Activated naive CD8-positive, alpha-beta T cell treated with anti-CD3 and anti-CD28 coated beads, Interleukin-2, amount 50 U/mL, for 24 hours (primary cell): ENCODE results near the gene KCNH3.

ENCODE experiments used
- ATAC-seq: fragments of 150-1000 bp; cut with Tn5 transposase; one replicate; pipeline ENCODE4 v1.10.0; 2021
- DNase-seq: peaks from one replicate; pipeline ENCODE4 v3.0.0; 2021
- H3K27ac Mint-ChIP-seq: one replicate; pipeline ENCODE4 v1.8.0; 2021; ENCODE audit warnings: mild to moderate bottlenecking, mixed read lengths
- H3K27me3 Mint-ChIP-seq: one replicate; pipeline ENCODE4 v1.8.0; 2021; ENCODE audit warnings: mixed read lengths
- H3K36me3 Mint-ChIP-seq: one replicate; pipeline ENCODE4 v1.8.0; 2021; ENCODE audit warnings: low read depth, mixed read lengths
- H3K4me1 Mint-ChIP-seq: one replicate; pipeline ENCODE4 v1.8.0; 2021; ENCODE audit warnings: mixed read lengths
- H3K4me3 Mint-ChIP-seq: one replicate; pipeline ENCODE4 v1.8.0; 2021; ENCODE audit warnings: mild to moderate bottlenecking, moderate library complexity, mixed read lengths
- H3K9me3 Mint-ChIP-seq: one replicate; pipeline ENCODE4 v1.8.0; 2021; ENCODE audit warnings: mixed read lengths

Gene KCNH3

GRCh38 chr12:49568442-49569162 lies 29.8 kb downstream of the KCNH3 start:
- Mint-ChIP-seq H3K36me3 (peaks cover 20% of the 10 kb centered on the region), H3K4me1 (peaks cover 63% of the 10 kb centered on the region), H3K27ac (peak overlapping the region; percentile 100), H3K9me3 (no peaks in the 10 kb centered on the region), H3K4me3 (peak overlapping the region; percentile 100), H3K27me3 (peaks cover 3% of the 10 kb centered on the region)
- DNase-seq (no peak), ATAC-seq (peak; percentile 20)

GRCh38 chr12:49577589-49578315 lies 38.9 kb downstream of the KCNH3 start:
- Mint-ChIP-seq H3K4me3 (no peak overlapping the region), H3K4me1 (peaks cover 11% of the 10 kb centered on the region), H3K27me3 (no peaks in the 10 kb centered on the region), H3K27ac (no peak overlapping the region), H3K36me3 (peaks cover 11% of the 10 kb centered on the region), H3K9me3 (no peaks in the 10 kb centered on the region)
- no peak for DNase-seq
- ATAC-seq: no peak

- Mint-ChIP-seq H3K36me3 (peaks cover 11% of the 10 kb centered on the region), H3K4me3 (no peak overlapping the region), H3K27ac (no peak overlapping the region), H3K9me3 (no peaks in the 10 kb centered on the region), H3K4me1 (peaks cover 11% of the 10 kb centered on the region), H3K27me3 (no peaks in the 10 kb centered on the region)
- ATAC-seq (no peak), DNase-seq (no peak)
Observed at GRCh38 chr12:49578471-49579112, 39.8 kb downstream of the KCNH3 start.

GRCh38 chr12:49580572-49581535 lies 42.0 kb downstream of the KCNH3 start:
- Mint-ChIP-seq H3K4me1 (peaks cover 11% of the 10 kb centered on the region), H3K4me3 (no peak overlapping the region), H3K36me3 (peaks cover 5% of the 10 kb centered on the region), H3K9me3 (no peaks in the 10 kb centered on the region), H3K27ac (no peak overlapping the region), H3K27me3 (no peaks in the 10 kb centered on the region)
- DNase-seq: peak; percentile 57
- ATAC-seq: peak; percentile 57

GRCh38 chr12:49582201-49582600 lies 43.4 kb downstream of the KCNH3 start:
- DNase-seq (no peak), ATAC-seq (no peak)
- Mint-ChIP-seq H3K27ac (peak overlapping the region; percentile 71), H3K9me3 (no peaks in the 10 kb centered on the region), H3K36me3 (peaks cover 5% of the 10 kb centered on the region), H3K4me3 (no peak overlapping the region), H3K4me1 (peaks cover 11% of the 10 kb centered on the region), H3K27me3 (no peaks in the 10 kb centered on the region)

- no peaks in the 10 kb centered on the region for H3K9me3 Mint-ChIP-seq
- ATAC-seq: no peak
- no peak for DNase-seq
- H3K36me3 Mint-ChIP-seq: peaks cover 5% of the 10 kb centered on the region
- no peak overlapping the region for H3K4me3 Mint-ChIP-seq
- H3K27me3 Mint-ChIP-seq: no peaks in the 10 kb centered on the region
- no peak overlapping the region for H3K27ac Mint-ChIP-seq
- peaks cover 11% of the 10 kb centered on the region for H3K4me1 Mint-ChIP-seq
Observed at GRCh38 chr12:49582850-49583249, 44.0 kb downstream of the KCNH3 start.

GRCh38 chr12:49583366-49584094 lies 44.7 kb downstream of the KCNH3 start:
- H3K27me3 Mint-ChIP-seq: no peaks in the 10 kb centered on the region
- H3K4me1 Mint-ChIP-seq: peaks cover 11% of the 10 kb centered on the region
- peaks cover 5% of the 10 kb centered on the region for H3K36me3 Mint-ChIP-seq
- H3K9me3 Mint-ChIP-seq: no peaks in the 10 kb centered on the region
- H3K4me3 Mint-ChIP-seq: no peak overlapping the region
- ATAC-seq (no peak), DNase-seq (no peak)
- H3K27ac Mint-ChIP-seq: no peak overlapping the region

GRCh38 chr12:49584591-49584990 lies 45.8 kb downstream of the KCNH3 start:
- Mint-ChIP-seq H3K27me3 (no peaks in the 10 kb centered on the region), H3K4me1 (peaks cover 11% of the 10 kb centered on the region), H3K36me3 (peaks cover 4% of the 10 kb centered on the region), H3K4me3 (no peak overlapping the region), H3K9me3 (no peaks in the 10 kb centered on the region), H3K27ac (no peak overlapping the region)
- ATAC-seq (no peak), DNase-seq (no peak)

GRCh38 chr12:49585477-49586459 lies 46.9 kb downstream of the KCNH3 start:
- Mint-ChIP-seq H3K36me3 (peaks cover 9% of the 10 kb centered on the region), H3K4me3 (no peak overlapping the region), H3K9me3 (no peaks in the 10 kb centered on the region), H3K27me3 (no peaks in the 10 kb centered on the region), H3K27ac (no peak overlapping the region), H3K4me1 (peaks cover 11% of the 10 kb centered on the region)
- DNase-seq (no peak), ATAC-seq (no peak)

GRCh38 chr12:49587174-49587908 lies 48.5 kb downstream of the KCNH3 start:
- Mint-ChIP-seq H3K27me3 (no peaks in the 10 kb centered on the region), H3K36me3 (peaks cover 19% of the 10 kb centered on the region), H3K4me1 (no peaks in the 10 kb centered on the region), H3K4me3 (no peak overlapping the region), H3K27ac (no peak overlapping the region), H3K9me3 (no peaks in the 10 kb centered on the region)
- no peak for ATAC-seq
- DNase-seq: no peak

GRCh38 chr12:49588281-49588680 lies 49.5 kb downstream of the KCNH3 start:
- ATAC-seq (no peak), DNase-seq (no peak)
- Mint-ChIP-seq H3K27me3 (no peaks in the 10 kb centered on the region), H3K4me3 (no peak overlapping the region), H3K36me3 (peaks cover 19% of the 10 kb centered on the region), H3K4me1 (no peaks in the 10 kb centered on the region), H3K27ac (no peak overlapping the region), H3K9me3 (no peaks in the 10 kb centered on the region)

- DNase-seq (no peak), ATAC-seq (no peak)
- H3K27ac Mint-ChIP-seq: no peak overlapping the region
- peaks cover 18% of the 10 kb centered on the region for H3K36me3 Mint-ChIP-seq
- no peak overlapping the region for H3K4me3 Mint-ChIP-seq
- H3K27me3 Mint-ChIP-seq: no peaks in the 10 kb centered on the region
- H3K4me1 Mint-ChIP-seq: no peaks in the 10 kb centered on the region
- H3K9me3 Mint-ChIP-seq: no peaks in the 10 kb centered on the region
Observed at GRCh38 chr12:49588721-49589516, 50.1 kb downstream of the KCNH3 start.
